HG02763 (cell line): ENCODE results near the gene DDX27.
"Not testable (repeated sequence)": the region's sequence is repeated elsewhere in the genome, so short reads cannot be mapped to it uniquely, and the experiment has no call there.

Source experiments
- ATAC-seq: cut with Tn5 transposase; IDR thresholded peaks from one replicate; pipeline ENCODE4 v1.9.1; 2021; ENCODE audit warnings: mild to moderate bottlenecking, moderate library complexity; ENCODE audit not compliant: unreplicated experiment

The DDX27 gene

DNA sequence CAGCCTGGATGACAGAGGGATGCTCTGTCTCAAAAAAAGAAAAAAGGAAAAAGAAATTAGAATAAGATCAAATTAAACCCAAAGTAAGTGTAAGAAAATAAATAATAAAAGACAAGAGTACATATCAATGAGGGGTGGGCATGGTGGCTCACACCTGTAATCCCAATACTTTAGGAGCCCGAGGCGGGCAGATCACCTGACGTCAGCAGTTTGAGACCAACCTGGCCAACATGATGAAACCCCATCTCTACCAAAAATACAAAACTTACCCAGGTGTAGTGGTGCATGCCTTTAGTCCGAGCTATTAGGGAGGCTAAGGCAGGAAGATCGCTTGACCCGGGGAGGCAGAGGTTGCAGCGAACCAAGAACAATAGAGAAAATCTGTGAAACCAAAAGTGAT, 16.2 kb upstream of the DDX27 start:
- no peak for ATAC-seq

DNA sequence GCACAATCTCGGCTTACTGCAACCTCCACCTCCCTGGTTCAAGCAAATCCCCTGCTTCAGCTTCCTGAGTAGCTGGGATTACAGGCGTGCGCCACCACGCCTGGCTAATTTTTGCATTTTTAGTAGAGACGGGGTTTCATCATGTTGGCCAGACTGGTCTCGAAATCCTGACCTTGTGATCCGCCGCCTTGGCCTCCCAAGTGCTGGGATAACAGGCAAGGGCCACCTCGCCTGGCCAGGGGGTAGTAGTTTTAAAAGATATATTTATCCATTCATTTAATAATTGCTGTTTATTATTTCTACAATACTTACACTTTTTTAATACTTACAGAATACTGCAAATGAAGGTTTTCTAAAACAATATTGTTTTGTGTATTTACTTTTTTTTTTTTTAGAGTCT, 15.5 kb upstream of the DDX27 start:
- no peak for ATAC-seq

DNA sequence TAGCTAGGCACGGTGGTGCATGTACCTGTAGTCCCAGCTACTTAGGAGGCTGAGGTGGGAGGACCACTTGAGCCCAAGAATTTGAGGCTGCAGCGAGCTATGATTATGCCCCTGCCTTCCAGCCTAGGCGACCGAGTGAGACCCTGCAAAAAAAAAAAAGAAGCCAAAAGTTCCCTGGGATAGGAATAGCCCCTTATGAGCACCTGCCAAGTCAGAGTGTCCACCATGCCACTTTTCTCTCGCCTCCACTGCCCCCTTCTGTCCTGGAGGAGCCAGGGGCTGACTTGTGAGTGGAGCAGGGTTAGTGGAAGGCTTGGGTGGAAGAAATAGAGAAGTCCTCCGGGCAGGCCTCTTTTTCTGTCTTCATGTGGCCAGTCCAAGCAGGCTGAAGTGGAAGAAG, 12.1 kb upstream of the DDX27 start:
- ATAC-seq: no peak

DNA sequence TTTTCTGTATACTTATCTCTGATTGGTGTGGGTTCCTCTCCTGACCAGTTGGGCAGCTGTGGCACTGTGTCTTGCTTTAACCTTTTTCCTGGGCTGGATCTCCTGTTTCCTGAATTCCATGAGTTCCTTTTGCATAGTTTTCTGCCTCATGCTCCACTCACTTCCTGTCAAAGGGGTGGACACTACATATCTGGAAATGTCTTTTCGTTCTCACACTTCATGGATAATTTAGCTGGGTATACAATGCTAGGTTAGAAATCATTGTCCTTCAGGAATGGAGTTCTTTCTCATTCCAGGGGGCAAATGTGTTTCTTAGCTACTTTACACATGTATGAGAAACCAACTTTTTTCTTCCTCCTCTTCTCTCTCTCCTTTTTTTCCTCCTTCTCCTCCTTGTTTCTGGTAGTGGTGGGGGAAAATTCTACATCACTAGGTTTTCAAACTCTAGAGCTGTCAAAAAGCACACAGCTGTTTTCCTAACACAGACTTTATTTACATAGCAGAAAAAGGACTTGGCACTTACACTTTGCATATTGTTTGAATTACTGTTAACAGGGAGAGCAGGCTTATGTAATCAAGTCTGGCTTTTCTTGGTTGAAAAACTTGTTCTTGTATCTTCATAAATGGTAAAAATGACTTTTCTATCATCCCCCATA, 9.0 kb upstream of the DDX27 start:
- ATAC-seq: no peak

DNA sequence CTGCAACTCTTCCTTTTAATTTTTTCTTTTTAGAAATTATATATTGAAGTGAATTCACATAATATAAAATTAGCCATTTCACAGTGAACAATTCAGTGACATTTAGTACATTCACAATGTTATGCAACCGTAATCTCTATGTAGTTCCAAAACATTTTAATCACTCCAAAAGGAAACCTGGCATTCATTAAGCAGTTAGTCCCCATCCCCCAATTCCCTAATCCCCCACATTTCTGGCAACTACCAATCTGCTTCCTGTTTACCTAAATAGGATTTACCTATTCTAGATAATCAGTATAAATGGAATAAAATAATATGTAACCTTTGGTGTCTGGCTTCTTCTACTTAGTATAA, 8.5 kb upstream of the DDX27 start:
- no peak for ATAC-seq

- no peak for ATAC-seq
Measured at GRCh38 chr20:49214571-49214970, 4.6 kb upstream of the DDX27 start.

GRCh38 chr20:49215232-49215631, 4.0 kb upstream of the DDX27 start:
- no peak for ATAC-seq

- ATAC-seq: no peak
Measured at GRCh38 chr20:49216991-49217578, 2.1 kb upstream of the DDX27 start.

GRCh38 chr20:49218739-49219090, 501 bp upstream of the DDX27 start:
- ATAC-seq: not testable (repeated sequence)

DNA sequence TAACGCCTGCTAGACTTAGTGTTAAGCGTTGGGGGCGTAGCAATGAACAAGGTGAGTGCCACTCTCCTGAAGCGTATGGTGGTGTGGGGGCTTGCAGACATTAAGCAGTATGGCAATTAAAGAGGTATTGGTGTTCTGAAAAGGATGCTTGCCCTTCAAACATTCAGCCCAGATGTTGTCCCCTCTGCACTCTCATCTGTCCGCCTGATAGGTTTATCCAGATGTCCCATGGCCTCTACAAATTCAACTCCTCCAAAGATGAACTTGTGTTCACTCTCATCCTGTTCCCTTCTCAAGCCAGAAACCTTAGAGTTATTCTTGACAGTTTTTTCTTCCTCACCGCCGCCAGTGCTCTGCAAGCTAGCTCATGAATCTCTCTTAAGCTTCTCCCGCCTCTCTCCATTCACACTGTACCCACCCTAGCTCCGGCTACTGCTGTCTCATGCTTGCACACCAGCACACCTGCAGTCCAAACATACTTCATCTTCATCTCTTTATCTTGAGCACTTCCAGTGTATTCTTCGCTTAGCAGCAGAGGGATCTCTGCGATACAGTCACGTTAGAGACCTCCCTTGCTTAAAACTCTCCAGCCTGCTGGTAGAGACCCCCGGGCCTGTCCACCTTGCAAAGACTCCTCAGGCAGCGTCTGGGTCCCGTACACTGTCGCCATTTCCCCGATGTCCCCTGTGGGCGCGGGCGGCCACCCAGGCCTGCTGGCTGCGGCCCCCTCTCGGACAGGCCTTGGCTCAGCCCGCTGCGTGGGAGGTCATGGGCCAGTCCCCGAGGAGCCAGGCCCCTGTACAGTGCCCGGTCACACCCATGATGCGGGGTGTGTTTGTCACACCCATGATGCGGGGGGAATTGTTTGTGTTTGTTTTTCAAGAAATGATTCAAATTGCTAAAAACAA, 962 bp downstream of the DDX27 start:
- ATAC-seq: no peak

- ATAC-seq: no peak
Measured at GRCh38 chr20:49225896-49226295, 6.7 kb downstream of the DDX27 start.

DNA sequence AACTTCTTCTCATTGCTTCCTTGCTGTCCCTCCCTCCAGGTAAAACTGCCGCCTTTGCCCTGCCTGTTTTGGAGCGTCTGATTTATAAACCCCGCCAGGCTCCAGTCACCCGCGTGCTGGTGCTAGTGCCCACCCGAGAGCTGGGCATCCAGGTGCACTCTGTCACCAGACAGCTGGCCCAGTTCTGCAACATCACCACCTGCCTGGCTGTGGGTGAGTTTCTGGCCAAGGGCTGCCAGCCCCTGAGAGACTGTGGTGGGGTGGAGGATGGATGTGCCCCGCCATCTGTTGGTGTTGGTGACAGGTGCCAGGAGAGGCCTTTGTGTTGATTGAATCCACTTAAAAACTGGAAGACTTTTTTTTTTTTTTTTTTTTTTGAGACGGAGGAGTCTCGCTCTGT, 9.5 kb downstream of the DDX27 start:
- ATAC-seq: no peak

DNA sequence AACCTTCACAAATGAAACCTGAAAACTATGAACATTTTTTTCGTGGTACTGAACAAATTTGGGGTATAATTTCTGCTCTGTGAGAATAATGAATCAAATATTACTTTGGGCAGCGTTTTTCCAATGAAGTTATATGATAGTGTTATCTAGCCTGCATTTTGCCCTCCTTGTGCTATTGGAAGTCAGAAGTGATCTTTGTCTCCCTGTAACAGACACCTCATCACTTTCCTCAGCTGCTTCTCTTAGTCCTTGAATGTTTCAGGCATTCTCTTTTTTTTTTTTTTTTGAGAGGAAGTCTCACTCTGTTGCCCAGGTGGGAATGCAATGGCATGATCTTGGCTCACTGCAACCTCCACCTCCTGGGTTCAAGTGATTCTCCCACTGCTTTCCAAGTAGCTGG, 10.2 kb downstream of the DDX27 start:
- no peak for ATAC-seq

GRCh38 chr20:49230021-49230420, 10.8 kb downstream of the DDX27 start:
- no peak for ATAC-seq

- ATAC-seq: no peak
Measured at GRCh38 chr20:49230561-49231133, 11.4 kb downstream of the DDX27 start.

DNA sequence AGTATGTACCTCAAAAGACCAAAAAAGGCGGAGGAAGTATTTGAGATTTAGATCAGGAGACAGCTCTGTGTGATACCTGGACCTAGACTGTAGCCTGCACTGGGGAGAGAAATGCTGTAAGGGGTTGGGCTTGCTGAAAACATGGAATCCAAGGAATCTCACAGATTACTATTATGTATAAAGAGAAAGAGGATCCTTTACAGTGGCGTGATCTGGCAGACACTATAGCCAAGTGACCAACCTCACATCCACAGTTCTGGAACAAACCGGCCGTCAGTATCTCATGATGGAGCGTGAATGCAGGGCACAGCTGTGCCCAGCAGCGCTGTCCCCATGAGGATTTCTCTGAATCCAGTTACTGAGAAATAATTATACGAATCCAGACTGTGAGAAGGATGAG, 12.3 kb downstream of the DDX27 start:
- no peak for ATAC-seq

DNA sequence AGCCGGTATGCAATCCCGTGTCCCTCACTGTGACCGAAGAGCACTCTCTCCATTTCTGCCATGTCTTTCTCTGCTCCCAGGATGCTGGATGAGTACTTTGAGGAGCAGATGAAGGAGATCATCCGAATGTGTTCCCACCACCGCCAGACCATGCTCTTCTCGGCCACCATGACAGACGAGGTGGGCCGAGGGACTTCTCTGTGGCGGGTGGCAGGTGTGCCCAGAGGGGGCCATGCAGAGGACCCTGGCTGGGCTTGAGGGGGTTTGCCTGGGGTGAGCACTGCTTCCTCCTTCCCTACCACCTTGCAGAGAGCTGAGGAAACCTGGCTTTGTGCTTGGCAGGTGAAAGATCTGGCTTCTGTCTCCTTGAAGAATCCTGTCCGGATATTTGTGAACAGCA, 14.0 kb downstream of the DDX27 start:
- no peak for ATAC-seq

DNA sequence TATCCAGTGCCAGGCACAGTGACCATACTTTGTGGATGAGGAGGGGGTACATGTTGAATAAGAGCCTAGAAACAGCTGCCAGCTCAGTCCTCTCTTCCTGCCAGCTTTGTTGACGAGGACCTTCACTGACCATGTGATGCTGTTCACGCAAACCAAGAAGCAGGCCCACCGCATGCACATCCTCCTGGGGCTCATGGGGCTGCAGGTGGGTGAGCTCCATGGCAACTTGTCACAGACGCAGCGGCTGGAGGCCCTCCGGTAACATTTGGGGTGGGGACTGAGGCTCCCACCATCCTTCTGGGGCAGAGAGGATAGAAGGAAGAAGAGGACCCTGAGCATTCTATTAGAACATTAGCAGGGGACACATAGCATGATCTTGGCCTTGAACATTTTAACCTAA, 15.6 kb downstream of the DDX27 start:
- ATAC-seq: no peak

DNA sequence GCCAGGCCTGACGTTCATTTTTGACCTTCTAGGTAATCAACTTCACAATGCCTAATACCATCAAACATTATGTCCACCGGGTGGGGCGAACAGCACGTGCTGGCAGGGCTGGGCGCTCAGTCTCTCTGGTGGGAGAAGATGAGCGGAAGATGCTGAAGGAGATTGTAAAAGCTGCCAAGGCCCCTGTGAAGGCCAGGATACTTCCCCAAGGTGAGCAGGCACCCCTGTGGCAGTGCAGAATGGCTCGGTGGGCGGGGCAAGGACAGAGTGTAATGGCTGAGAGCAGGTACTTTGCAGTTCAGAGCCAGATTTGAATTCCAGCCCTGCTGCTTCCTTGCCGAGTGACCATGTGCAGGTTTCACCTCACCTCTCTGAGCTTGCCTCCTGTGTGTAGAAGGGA, 17.1 kb downstream of the DDX27 start:
- ATAC-seq: no peak

DNA sequence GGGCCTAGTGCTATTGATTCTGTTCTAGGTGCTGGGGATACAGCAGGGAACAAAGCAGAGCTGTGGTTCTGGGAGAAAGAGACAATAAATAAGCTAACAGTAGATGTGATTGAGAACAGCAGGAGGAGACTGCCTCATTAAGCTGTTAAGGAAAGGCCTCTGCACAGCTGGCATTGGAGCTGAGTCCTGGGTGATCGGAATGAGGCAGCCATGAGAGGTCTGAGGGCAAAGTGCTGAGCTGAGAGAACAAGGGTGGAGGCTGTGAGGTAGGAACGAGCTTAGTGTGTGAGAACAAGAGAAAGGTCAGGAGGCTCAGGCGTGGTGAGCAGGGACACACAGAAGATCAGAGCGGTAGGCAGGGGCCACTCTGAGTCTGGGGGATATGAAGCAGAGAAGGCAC, 18.3 kb downstream of the DDX27 start:
- ATAC-seq: no peak

GRCh38 chr20:49245921-49246740, 26.9 kb downstream of the DDX27 start:
- no peak for ATAC-seq
